ENCODE data around the gene BIRC2.
A peak's percentile ranks its signal among the peaks of the same experiment; 100 is the strongest.

The BIRC2 gene

DNA sequence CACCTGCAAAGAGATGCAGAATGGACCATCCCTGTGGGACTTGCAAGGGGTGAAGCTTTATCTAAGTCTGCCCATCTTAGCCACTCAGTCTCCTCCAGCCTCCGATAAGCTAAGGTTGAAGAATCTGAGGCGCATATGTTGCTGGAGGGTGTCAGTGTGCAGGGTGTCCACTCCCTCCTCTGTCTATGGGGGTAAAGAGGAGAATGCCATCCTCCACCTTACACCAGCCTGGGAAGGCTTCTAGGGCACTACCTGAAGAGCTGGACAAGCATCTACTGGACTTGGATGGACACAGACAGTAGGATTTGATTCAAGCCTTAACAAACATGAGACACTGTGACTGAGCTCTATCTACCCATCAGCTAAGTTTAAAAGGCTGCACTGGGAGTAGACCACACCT lies 59.1 kb downstream of the BIRC2 start:
- DNase-seq: no peak

DNA sequence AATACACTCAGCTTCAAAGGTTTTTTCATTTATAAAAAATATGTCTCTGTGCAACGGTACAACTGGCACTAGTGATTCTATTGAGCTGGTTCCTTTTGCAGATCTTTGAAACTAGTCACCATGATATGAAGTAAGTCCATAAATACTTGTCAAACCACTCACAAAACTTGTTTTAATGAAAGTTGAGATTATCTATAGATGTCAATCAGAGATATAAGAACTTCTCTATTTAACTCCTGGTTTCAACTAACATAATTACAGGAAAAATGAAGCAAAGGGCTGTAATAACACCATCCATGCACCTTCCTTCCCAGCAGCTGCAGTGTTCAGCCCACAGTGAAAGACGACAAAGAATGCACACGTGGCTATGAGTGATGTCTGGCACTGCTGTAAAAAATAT lies 60.9 kb downstream of the BIRC2 start:
- no peak for DNase-seq

DNA sequence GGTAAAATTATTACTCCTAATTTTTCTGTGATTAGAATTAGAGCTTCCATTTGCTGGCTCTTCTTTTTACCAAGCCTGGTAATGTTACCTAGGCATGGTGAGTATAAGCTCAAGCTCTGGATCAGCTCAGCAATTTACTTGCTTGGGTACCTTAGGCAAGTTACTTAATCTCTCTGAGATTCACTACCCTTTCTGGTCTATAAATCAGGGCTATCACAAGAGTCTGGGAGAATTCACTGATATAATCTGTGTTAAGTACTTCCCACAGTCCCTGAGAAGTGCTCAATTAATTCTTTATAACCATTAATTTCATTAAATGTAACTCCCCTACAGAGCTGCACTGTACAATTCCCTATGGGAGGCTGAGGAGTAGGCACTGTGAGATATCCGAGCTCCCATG lies 61.3 kb downstream of the BIRC2 start:
- no peak for DNase-seq

GRCh38 chr11:102410382-102410784 lies 63.4 kb downstream of the BIRC2 start:
- DNase-seq: no peak

GRCh38 chr11:102411142-102411541 lies 64.1 kb downstream of the BIRC2 start:
- DNase-seq: no peak

GRCh38 chr11:102413497-102413896 lies 66.5 kb downstream of the BIRC2 start:
- DNase-seq: no peak

DNA sequence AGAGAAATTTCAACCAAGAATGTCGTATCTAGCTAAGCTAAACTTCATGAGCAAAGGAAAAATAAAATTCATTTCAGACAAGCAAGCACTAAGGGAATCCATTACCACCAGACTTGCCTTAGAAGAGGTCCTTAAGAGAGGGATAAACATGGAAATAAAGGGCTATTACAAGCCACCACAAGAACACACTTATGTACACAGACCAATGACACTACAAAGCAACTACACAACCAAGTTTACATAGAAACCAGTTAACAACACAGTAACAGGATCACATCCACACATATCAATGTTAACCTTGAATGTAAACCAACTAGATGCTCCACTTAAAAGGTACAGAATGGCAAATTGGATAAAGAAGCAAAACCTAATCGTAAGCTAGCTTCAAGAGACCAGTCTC lies 67.5 kb downstream of the BIRC2 start:
- DNase-seq: peak; percentile 80

GRCh38 chr11:102415304-102415916 lies 68.4 kb downstream of the BIRC2 start:
- no peak for DNase-seq

- DNase-seq: no peak
Measured at GRCh38 chr11:102416976-102417375, 70.0 kb downstream of the BIRC2 start.

DNA sequence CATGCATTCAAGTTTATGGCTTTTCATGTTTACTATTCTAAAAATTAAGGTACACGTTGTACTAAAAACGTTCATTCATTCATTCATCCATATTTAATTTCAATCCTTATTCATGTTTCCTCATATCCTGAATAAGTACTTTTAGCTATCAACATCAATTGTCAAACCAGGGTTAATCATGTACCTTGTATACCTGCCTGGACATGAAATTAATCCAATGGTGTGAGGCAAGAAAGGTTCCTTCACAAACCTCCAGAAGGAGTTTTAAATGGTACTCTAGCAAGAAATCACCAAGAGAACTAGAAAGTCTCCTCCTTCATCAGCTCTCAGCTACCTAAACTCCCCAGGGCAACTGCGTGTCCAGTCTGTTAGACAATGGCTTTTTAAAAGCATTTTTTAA lies 72.2 kb downstream of the BIRC2 start:
- DNase-seq: no peak

GRCh38 chr11:102420547-102420946 lies 73.5 kb downstream of the BIRC2 start:
- DNase-seq: no peak

DNA sequence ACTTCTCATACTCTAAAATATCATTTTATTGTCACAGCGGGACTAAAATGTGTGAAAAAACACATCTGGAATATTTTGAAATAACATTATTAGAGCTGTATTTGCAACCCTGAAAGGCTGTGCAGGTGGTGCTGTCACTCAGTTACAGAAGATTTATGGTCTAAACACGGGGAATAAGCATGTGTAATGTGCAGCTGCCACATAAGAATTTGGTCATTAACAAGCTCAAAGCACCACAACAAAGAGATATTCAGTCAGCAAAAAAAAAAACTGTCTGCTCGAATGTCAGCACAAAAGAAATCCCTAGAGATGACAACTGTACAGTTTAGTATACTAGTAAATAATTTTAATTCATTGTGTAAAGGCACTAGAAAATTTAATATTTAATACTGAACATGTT lies 74.2 kb downstream of the BIRC2 start:
- peak; percentile 90 for DNase-seq

GRCh38 chr11:102422817-102423712 lies 76.1 kb downstream of the BIRC2 start:
- no peak for DNase-seq

DNA sequence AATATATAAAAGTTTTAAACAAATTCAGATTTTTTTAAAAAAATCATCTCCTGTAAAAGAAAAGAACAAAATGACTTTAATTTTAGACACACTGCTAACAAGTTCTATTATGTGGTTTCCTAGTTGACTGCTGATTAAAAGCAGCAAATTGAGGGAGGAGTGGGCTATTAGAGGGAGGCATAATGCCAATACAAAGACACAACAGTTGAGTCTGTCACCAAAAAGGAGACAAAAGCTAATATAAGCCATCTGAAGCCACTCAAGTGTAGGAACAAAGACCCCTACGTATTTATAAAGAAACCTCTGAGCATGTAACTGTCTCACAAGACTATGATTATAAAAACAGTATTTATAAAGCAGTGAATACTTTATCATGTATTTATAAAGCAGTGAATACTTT lies 76.9 kb downstream of the BIRC2 start:
- no peak for DNase-seq

GRCh38 chr11:102426000-102426399 lies 79.0 kb downstream of the BIRC2 start:
- DNase-seq: no peak

GRCh38 chr11:102426570-102426969 lies 79.6 kb downstream of the BIRC2 start:
- DNase-seq: no peak

- no peak for DNase-seq
Measured at GRCh38 chr11:102427068-102427467, 80.1 kb downstream of the BIRC2 start.
